ENCODE measurements around the gene HRCT1.

GRCh38 chr9:35930989-35931388, 25.0 kb downstream of the HRCT1 start:
- TF ChIP-seq CTCF (IDR thresholded peaks at IDR 0.05) (no peak), POLR2A (IDR thresholded peaks at IDR 0.05) (no peak)

All from heart left ventricle (tissue), 13 donors.